Mesenchymal stem cell (in vitro differentiated cells and primary cell): Measurements from ENCODE around the gene MTA3.
A peak's percentile ranks its signal among the peaks of the same experiment; 100 is the strongest.

ENCODE experiments used
- DNase-seq: peaks from one replicate; pipeline ENCODE4 v3.0.0-alpha.2; 2013
- H2AFZ ChIP-seq: one replicate; pipeline ENCODE4 v1.6.1; 2013; ENCODE audit warnings: low read depth, mild to moderate bottlenecking, control low read depth, inconsistent platforms, low read length, moderate library complexity
- H2AK5ac ChIP-seq: 2 replicates; pipeline ENCODE4 v1.6.1; 2013; ENCODE audit warnings: low read length, moderate library complexity, mild to moderate bottlenecking, inconsistent platforms; ENCODE audit not compliant: severe bottlenecking
- H2BK120ac ChIP-seq: one replicate; pipeline ENCODE4 v1.6.1; 2013; ENCODE audit warnings: low read depth, mild to moderate bottlenecking, inconsistent platforms, low read length, moderate library complexity
- H2BK12ac ChIP-seq, 2 experiments: one replicate each; pipeline ENCODE4 v1.6.1; 2013; ENCODE audit warnings: inconsistent platforms in 2 of 2, low read length in 2 of 2, mild to moderate bottlenecking in 2 of 2, moderate library complexity in 2 of 2, control low read depth in 1 of 2
- H2BK15ac ChIP-seq: one replicate; pipeline ENCODE4 v1.6.1; 2013; ENCODE audit warnings: mild to moderate bottlenecking, low read depth, inconsistent platforms; ENCODE audit not compliant: poor library complexity, severe bottlenecking
- H2BK5ac ChIP-seq: 2 replicates; pipeline ENCODE4 v1.6.1; 2013; ENCODE audit warnings: low read depth, mild to moderate bottlenecking, low read length, control low read depth, inconsistent platforms; ENCODE audit not compliant: poor library complexity, severe bottlenecking
- H3K14ac ChIP-seq, 2 experiments: one replicate each; pipeline ENCODE4 v1.6.1; 2013; ENCODE audit warnings: inconsistent platforms in 2 of 2, low read length in 2 of 2, control low read depth in 1 of 2, mild to moderate bottlenecking in 1 of 2, moderate library complexity in 1 of 2
- H3K18ac ChIP-seq, 2 experiments: one replicate each; pipeline ENCODE4 v1.6.1; 2013; ENCODE audit warnings: inconsistent platforms in 2 of 2, low read length in 2 of 2, control low read depth in 1 of 2, low read depth in 1 of 2, mild to moderate bottlenecking in 1 of 2
- H3K23ac ChIP-seq, 2 experiments: one replicate each; pipeline ENCODE4 v1.6.1; 2013; ENCODE audit warnings: inconsistent platforms in 2 of 2, low read length in 2 of 2, mild to moderate bottlenecking in 2 of 2, moderate library complexity in 2 of 2, control low read depth in 1 of 2
- H3K27ac ChIP-seq: 2 replicates; pipeline ENCODE4 v1.5.1; 2013; ENCODE audit warnings: mild to moderate bottlenecking, moderate library complexity, low read length, control low read depth, inconsistent platforms; ENCODE audit not compliant: poor library complexity, severe bottlenecking
- H3K27me3 ChIP-seq, 2 experiments: 2 replicates each; pipeline versions ENCODE4 v1.6.1 to v1.7.0; 2013; ENCODE audit warnings: low read length in 2 of 2, mild to moderate bottlenecking in 2 of 2, moderate library complexity in 2 of 2, control low read depth in 1 of 2, inconsistent platforms in 1 of 2; ENCODE audit not compliant: control insufficient read depth in 1 of 2, insufficient read depth in 1 of 2
- H3K36me3 ChIP-seq, 2 experiments: 2 replicates each; pipeline versions ENCODE4 v1.6.1 to v1.7.0; 2013; ENCODE audit warnings: low read length in 2 of 2, control low read depth in 1 of 2, inconsistent platforms in 1 of 2, low read depth in 1 of 2, mild to moderate bottlenecking in 1 of 2; ENCODE audit not compliant: insufficient read depth in 2 of 2, control insufficient read depth in 1 of 2
- H3K4ac ChIP-seq, 2 experiments: one replicate each; pipeline ENCODE4 v1.6.1; 2013; ENCODE audit warnings: inconsistent platforms in 2 of 2, low read length in 2 of 2, mild to moderate bottlenecking in 2 of 2, moderate library complexity in 2 of 2, control low read depth in 1 of 2, low read depth in 1 of 2
- H3K4me1 ChIP-seq: 2 replicates; pipeline ENCODE4 v1.6.1; 2013; ENCODE audit warnings: low read depth, low read length, control low read depth; ENCODE audit not compliant: control insufficient read depth, insufficient read depth
- H3K4me2 ChIP-seq: 2 replicates; pipeline ENCODE4 v1.6.1; 2013; ENCODE audit warnings: low read length, mild to moderate bottlenecking, inconsistent platforms; ENCODE audit not compliant: poor library complexity, severe bottlenecking
- H3K4me3 ChIP-seq, 2 experiments: 2 replicates each; pipeline versions ENCODE4 v1.5.1 to v1.7.0; 2013; ENCODE audit warnings: low read length in 2 of 2, mild to moderate bottlenecking in 2 of 2, control low read depth in 1 of 2, low read depth in 1 of 2; ENCODE audit not compliant: insufficient read depth in 1 of 2
- H3K79me1 ChIP-seq: replicated peaks from 2 replicates; pipeline ENCODE4 v1.6.1; 2013; ENCODE audit warnings: mild to moderate bottlenecking, control low read depth, low read length, inconsistent platforms; ENCODE audit not compliant: poor library complexity, severe bottlenecking
- H3K9ac ChIP-seq: 2 replicates; pipeline ENCODE4 v1.7.0; 2013; ENCODE audit warnings: mild to moderate bottlenecking, low read length, moderate library complexity
- H3K9me3 ChIP-seq: 2 replicates; pipeline ENCODE4 v1.7.0; 2013; ENCODE audit warnings: mild to moderate bottlenecking, low read length; ENCODE audit not compliant: control insufficient read depth
- H4K8ac ChIP-seq: one replicate; pipeline ENCODE4 v1.6.1; 2013; ENCODE audit warnings: inconsistent platforms, mild to moderate bottlenecking, low read length, moderate library complexity
- H4K91ac ChIP-seq: one replicate; pipeline ENCODE4 v1.6.1; 2013; ENCODE audit warnings: mild to moderate bottlenecking, low read length, inconsistent platforms
- WGBS: methylation state at CpG from one replicate; pipeline ENCODE4 v1.1.7; 2013; ENCODE audit warnings: mixed read lengths; 5-methylcytosine and 5-hydroxymethylcytosine counted together

Gene MTA3

GRCh38 chr2:42712934-42713333, 144.5 kb downstream of the MTA3 start:
- Histone ChIP-seq H2BK120ac (no peak overlapping the region), H3K23ac (no peak overlapping the region), H3K4me2 (no peak overlapping the region), H3K36me3 (peaks cover 4 to 23% of the 10 kb centered on the region in 2 experiments), H3K27ac (no peak overlapping the region), H3K18ac (no peak overlapping the region), H4K8ac (no peak overlapping the region), H3K4me1 (no peaks in the 10 kb centered on the region), H2BK5ac (no peak overlapping the region), H2BK12ac (no peak overlapping the region), H3K14ac (no peak overlapping the region), H3K9ac (no peak overlapping the region), H3K4me3 (no peak overlapping the region), H3K27me3 (no peaks in the 10 kb centered on the region), H3K4ac (no peak overlapping the region), H2BK15ac (no peak overlapping the region), H2AFZ (no peak overlapping the region), H3K9me3 (no peaks in the 10 kb centered on the region), H2AK5ac (no peak overlapping the region), H4K91ac (no peak overlapping the region), H3K79me1 (peaks cover 2% of the 10 kb centered on the region)
- DNase-seq, result no peak
- 100% methylated on average over 1 of the region's 2 CpGs for WGBS

GRCh38 chr2:42713920-42714319, 145.5 kb downstream of the MTA3 start:
- H2BK12ac ChIP-seq, result no peak overlapping the region
- H3K36me3 ChIP-seq, result peaks cover 0 to 13% of the 10 kb centered on the region in 2 experiments
- no peak overlapping the region for H2BK15ac ChIP-seq
- H2BK120ac ChIP-seq, result no peak overlapping the region
- no peak overlapping the region for H2AK5ac ChIP-seq
- no peak overlapping the region for H4K91ac ChIP-seq
- DNase-seq, result no peak
- no peaks in the 10 kb centered on the region for H3K9me3 ChIP-seq
- no peak overlapping the region for H2BK5ac ChIP-seq
- no CpG with 5 or more reads among the region's 4 CpGs for WGBS
- H3K14ac ChIP-seq, result no peak overlapping the region
- no peak overlapping the region for H3K4me3 ChIP-seq
- H3K23ac ChIP-seq, result no peak overlapping the region
- H4K8ac ChIP-seq, result no peak overlapping the region
- no peak overlapping the region for H2AFZ ChIP-seq
- H3K4me1 ChIP-seq, result no peaks in the 10 kb centered on the region
- no peak overlapping the region for H3K9ac ChIP-seq
- no peak overlapping the region for H3K4me2 ChIP-seq
- H3K27me3 ChIP-seq, result no peaks in the 10 kb centered on the region
- H3K79me1 ChIP-seq, result no peaks in the 10 kb centered on the region
- no peak overlapping the region for H3K4ac ChIP-seq
- H3K27ac ChIP-seq, result no peak overlapping the region
- no peak overlapping the region for H3K18ac ChIP-seq

- Histone ChIP-seq H3K18ac (no peak overlapping the region), H3K4me3 (no peak overlapping the region), H3K4ac (no peak overlapping the region), H3K23ac (no peak overlapping the region), H3K36me3 (peaks cover 0 to 6% of the 10 kb centered on the region in 2 experiments), H2BK15ac (no peak overlapping the region), H2AK5ac (no peak overlapping the region), H3K4me2 (no peak overlapping the region), H2BK12ac (no peak overlapping the region), H3K4me1 (no peaks in the 10 kb centered on the region), H4K8ac (no peak overlapping the region), H3K27ac (no peak overlapping the region), H2AFZ (no peak overlapping the region), H3K14ac (no peak overlapping the region), H3K27me3 (no peaks in the 10 kb centered on the region), H3K9me3 (no peaks in the 10 kb centered on the region), H4K91ac (no peak overlapping the region), H2BK120ac (no peak overlapping the region), H2BK5ac (no peak overlapping the region), H3K79me1 (no peaks in the 10 kb centered on the region), H3K9ac (no peak overlapping the region)
- WGBS, result 82% methylated on average over 7 of the region's 7 CpGs
- DNase-seq, result no peak
Observed at GRCh38 chr2:42714686-42715085, 146.3 kb downstream of the MTA3 start.

- H2AFZ ChIP-seq, result no peak overlapping the region
- H4K8ac ChIP-seq, result no peak overlapping the region
- H3K36me3 ChIP-seq, result peaks cover 10 to 15% of the 10 kb centered on the region in 2 experiments
- H3K4me3 ChIP-seq, result peak overlapping the region in 1 of 2 experiments; percentile 52
- H4K91ac ChIP-seq, result no peak overlapping the region
- H3K14ac ChIP-seq, result no peak overlapping the region
- no peak overlapping the region for H2BK120ac ChIP-seq
- H3K4ac ChIP-seq, result no peak overlapping the region
- peak overlapping the region; percentile 81 for H3K9ac ChIP-seq
- no peak overlapping the region for H3K23ac ChIP-seq
- no peak overlapping the region for H3K27ac ChIP-seq
- H3K4me2 ChIP-seq, result no peak overlapping the region
- no peak overlapping the region for H2AK5ac ChIP-seq
- H3K9me3 ChIP-seq, result no peaks in the 10 kb centered on the region
- DNase-seq, result no peak
- 100% methylated on average over 1 of the region's 2 CpGs for WGBS
- no peak overlapping the region for H3K18ac ChIP-seq
- H3K27me3 ChIP-seq, result no peaks in the 10 kb centered on the region
- H2BK12ac ChIP-seq, result no peak overlapping the region
- H3K4me1 ChIP-seq, result peaks cover 3% of the 10 kb centered on the region
- H2BK5ac ChIP-seq, result no peak overlapping the region
- H2BK15ac ChIP-seq, result no peak overlapping the region
- no peaks in the 10 kb centered on the region for H3K79me1 ChIP-seq
Observed at GRCh38 chr2:42721898-42722297, 153.5 kb downstream of the MTA3 start.
